ENCODE data around the gene AOC1.

The AOC1 gene

DNA sequence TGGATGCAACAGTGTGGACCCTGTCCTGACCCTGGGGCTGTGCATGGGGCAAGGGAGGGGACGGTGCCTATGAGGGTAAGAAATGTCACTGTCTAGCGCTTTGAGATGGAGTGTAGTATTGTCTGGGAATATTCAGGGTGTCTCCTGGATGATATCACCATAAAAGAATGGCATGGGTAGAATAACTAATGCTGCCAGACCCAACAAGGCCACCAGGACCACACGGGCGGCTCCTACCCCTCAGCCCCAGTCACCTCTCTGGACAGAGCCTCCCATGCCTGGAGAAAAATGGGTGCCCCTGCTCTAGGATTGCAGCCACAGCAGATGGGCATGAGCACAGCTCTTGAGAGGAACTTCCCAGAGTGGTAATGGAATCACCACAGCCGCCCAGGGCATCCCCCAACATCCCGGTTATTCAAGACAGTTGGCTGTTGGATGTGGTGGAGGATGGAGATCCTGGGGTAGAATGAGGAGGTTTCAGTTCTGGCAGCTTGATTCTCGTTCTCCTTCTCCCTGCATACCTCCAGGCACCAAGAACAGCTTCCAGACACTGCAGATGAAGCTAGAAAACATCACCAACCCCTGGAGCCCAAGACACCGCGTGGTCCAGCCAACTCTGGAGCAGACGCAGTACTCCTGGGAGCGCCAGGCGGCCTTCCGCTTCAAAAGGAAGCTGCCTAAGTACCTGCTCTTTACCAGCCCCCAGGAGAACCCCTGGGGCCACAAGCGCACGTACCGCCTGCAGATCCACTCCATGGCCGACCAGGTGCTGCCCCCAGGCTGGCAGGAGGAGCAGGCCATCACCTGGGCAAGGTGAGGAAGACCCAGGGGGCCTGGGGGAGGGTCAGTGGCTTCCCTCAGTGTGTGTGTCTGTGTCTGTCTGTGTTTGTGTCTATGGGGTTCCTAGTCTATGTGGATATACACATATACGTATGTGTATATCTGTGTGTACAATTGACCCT lies 6.2 kb downstream of the AOC1 start:
- no peak for DNase-seq

DNA sequence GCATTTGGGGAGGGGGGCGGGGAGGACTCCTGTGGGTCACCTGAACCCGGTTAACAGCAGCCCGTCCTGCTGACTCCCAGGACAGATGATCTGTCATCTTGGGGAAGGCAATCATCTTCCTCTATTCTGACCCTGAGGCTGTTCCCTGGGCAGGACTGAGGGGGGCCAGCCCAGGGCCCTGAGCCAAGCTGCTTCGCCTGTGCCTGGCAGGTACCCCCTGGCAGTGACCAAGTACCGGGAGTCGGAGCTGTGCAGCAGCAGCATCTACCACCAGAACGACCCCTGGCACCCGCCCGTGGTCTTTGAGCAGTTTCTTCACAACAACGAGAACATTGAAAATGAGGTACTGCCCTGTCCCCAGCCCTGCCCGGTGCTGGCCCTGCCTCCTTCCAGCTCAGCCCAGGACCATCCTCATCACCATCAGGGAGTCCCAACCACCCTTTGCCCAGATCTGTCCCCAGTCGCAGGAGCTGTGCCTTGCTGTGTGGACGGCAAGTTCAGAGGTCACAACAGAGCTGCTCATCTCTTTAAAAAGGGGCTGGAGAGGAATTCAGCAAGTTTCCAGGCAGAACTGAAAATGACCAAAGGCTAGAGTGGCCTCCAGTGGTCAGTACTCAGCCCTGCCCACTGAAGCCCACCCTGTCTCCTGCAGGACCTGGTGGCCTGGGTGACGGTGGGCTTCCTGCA lies 8.1 kb downstream of the AOC1 start:
- no peak for DNase-seq

DNA sequence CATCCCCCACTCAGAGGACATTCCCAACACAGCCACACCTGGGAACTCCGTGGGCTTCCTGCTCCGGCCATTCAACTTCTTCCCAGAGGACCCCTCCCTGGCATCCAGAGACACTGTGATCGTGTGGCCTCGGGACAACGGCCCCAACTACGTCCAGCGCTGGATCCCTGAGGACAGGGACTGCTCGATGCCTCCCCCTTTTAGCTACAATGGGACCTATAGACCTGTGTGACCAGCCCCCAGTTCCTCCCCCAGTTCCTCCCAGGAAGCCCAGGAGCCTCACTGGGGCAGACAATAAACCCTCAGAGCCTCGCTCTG lies 8.6 kb downstream of the AOC1 start:
- DNase-seq, result no peak

DNA sequence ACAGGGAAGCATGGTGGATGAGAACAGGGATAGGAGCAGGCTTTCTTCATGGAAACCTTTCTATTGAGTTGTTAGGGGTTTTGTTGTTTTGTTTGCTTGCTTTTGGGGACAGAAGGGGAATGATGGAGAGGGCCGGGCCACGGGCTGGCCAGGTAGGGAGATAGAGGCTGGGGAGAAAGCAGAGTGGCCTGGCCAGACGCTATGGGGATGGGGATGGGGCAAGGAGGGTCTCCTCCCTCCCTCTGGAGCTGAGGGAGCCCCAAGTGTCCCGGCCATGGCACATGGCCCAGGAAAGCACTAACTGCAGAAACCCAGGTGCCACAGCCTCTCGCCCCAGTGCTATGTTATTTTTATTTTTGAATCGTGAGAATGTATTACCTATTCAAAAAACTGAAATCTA lies 10.0 kb downstream of the AOC1 start:
- no peak for DNase-seq

DNA sequence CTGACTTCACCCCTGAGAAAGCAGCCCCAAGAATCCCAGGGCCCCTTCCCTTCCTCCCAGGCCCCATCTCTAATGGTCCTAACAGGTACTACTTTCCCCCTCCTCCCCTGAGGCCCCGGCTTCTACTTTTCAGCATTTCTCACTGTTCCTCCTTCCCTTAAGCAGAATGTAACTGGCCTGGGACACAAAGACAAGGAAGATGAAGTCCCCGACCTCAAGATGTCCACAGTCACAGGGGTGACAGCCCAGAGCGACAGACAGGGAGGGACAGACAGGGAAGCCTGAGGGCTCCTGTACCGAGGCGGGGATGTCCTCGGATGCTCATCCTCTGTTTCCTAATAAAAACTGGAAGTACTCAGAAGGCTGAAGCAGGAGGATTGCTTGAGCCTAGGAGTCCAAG lies 11.6 kb downstream of the AOC1 start:
- DNase-seq, result no peak

- no peak for DNase-seq
These were observed 14.7 kb downstream of the AOC1 start for GRCh38 chr7:150866932-150867564.

GRCh38 chr7:150867605-150868004 lies 15.3 kb downstream of the AOC1 start:
- DNase-seq, result no peak

DNA sequence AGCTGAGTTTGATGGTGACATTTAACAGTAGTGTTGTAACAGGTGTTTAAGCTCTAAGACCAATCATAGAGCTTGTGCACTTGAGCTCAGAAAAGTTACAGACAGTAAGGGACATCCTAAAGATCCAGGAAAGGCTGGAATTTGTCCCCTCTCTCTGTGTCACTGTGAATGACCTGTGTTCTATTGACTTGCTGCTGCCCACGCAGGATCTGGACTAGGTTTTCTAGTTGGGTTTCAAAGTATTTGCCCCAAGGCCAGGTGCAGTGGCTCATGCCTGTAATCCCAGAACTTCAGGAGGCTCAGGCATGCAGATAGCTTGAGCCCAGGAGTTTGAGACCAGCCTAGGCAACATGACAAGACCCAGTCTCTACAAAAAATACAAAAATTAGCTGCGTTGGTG lies 17.1 kb downstream of the AOC1 start:
- DNase-seq, result no peak

DNA sequence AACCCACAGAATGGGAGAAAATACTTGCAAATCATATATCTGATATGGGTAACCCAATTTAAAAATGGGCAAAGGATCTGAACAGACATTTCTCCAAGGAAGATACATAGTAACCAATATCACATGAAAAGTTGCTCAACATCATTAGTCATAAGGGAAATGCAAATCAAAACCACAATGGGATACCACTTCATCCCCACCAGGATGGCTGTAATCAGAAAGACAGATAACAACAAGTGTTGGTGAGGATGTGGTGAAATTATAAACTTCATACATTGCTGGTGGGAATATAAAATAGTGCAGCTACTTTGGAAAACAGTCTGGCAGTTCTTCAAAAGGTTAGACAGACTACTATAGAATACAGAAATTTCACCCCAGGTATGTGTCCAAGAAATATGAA lies 19.3 kb downstream of the AOC1 start:
- DNase-seq, result no peak

GRCh38 chr7:150874401-150875198 lies 22.3 kb downstream of the AOC1 start:
- no peak for DNase-seq

GRCh38 chr7:150875791-150876190 lies 23.5 kb downstream of the AOC1 start:
- DNase-seq, result no peak

- peak; percentile 69 for DNase-seq
These were observed 24.7 kb downstream of the AOC1 start for GRCh38 chr7:150876817-150877526.

DNA sequence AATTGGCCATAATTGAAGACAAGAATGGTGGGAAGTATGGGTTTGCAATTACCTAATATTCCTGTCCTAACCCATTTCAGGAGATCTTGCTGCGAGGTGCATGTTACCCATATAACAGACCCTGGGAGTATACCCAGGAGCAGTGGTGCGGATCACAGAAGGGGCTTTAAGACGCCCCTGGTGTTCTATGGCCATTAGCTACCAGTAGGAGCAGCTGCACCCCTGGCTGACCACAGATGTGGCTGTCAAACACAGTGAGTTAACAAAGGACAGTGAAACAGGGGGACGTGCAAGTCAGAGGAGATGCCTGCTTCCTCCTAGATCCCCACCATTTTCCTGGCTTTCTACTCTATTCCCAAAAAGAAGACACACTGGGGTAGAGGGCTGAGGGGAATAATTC lies 25.2 kb downstream of the AOC1 start:
- no peak for DNase-seq

- DNase-seq, result no peak
These were observed 27.0 kb downstream of the AOC1 start for GRCh38 chr7:150879345-150879744.

- DNase-seq, result no peak
These were observed 28.9 kb downstream of the AOC1 start for GRCh38 chr7:150881189-150881588.

- no peak for DNase-seq
These were observed 38.7 kb downstream of the AOC1 start for GRCh38 chr7:150890853-150891584.

GRCh38 chr7:150891740-150892139 lies 39.4 kb downstream of the AOC1 start:
- no peak for DNase-seq

DNA sequence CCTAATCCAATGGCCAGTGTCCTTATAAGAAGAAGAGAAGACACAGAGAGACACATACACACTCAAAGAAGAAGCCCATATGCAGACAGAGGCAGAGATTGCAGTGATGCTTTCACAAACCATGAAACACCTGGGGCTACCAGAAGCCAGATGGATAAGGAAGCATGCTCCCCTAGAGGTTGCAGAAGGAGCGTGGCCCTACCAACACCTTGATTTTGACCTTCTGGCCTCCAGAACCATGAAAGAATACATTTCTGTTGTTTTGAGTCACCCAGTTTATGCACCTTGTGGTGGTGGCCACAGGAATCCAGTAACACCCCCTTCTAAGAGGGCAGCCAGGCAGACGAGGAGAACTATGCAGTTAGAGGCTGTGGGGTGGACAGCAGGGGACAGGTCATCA lies 43.5 kb downstream of the AOC1 start:
- DNase-seq, result no peak

- DNase-seq, result no peak
These were observed 44.4 kb downstream of the AOC1 start for GRCh38 chr7:150896562-150897209.

DNA sequence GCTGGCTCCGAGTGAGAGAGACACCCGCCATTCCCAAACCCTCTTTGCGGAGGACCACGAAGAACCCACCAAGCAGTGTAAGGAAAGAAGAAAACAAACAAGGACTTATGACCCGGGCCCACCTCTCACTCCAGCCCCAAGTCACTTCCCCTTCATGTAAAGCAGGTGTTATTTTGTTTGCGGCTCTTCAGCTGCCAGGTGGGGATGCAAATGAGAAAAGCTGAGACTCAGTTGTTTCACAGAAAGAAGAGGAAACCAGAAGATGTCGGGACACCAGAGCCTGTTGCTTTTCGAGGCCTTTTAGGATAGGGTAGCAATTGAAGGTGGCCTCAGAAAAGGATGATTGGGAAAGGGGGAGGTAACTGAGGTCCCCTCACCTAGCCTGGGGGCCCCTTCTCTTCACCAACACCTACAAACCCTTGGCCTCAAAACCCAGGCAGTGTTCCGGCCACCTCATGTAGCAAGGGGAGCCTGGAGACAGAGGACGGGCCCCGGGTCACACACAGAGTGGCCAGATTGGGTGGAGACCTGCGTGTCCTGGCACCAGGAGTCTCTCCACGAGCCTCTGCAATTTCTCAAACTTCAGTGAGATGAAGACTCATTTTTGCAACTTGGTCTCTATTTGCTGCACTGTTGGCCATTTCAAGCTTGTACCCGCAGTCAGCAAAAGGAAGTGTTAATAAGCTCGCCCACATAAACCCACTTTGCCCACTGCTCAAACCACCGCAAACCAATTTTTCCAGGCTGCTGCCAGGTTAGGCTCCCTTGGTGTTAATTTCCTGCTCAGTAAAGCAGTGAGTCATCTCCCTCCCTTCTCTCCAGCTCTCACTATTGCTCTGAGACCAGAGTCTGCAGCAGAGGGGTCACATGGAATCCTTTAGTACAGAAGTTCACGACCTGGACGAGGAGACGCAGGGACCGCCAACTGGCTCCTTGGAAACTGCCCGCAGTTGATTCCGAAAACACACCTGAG lies 45.5 kb downstream of the AOC1 start:
- DNase-seq, result no peak
